Stimulated activated CD4-positive, alpha-beta T cell treated with anti-CD3 and anti-CD28 coated beads, Interleukin-1b, Interleukin-23, amount 100 ng/mL, for 4 hours (primary cell): ENCODE data around the gene MAP3K3.

Source experiments
- DNase-seq, 2 donors: peaks; one replicate each; pipeline ENCODE4 v3.0.0-alpha.2; 2020; ENCODE audit warnings: low read depth in 2 of 2

Gene MAP3K3

GRCh38 chr17:63622574-63623390 lies 565 bp downstream of the MAP3K3 start:
- peak in 1 of 2 donors; percentile 55 for DNase-seq

- no peak for DNase-seq
Observed at GRCh38 chr17:63623786-63624530, 1.7 kb downstream of the MAP3K3 start.

GRCh38 chr17:63624531-63624880 lies 2.3 kb downstream of the MAP3K3 start:
- no peak for DNase-seq

GRCh38 chr17:63626551-63627180 lies 4.4 kb downstream of the MAP3K3 start:
- no peak for DNase-seq

- DNase-seq = no peak
Observed at GRCh38 chr17:63629627-63630026, 7.4 kb downstream of the MAP3K3 start.

- no peak for DNase-seq
Observed at GRCh38 chr17:63631062-63631461, 8.8 kb downstream of the MAP3K3 start.

- DNase-seq = no peak
Observed at GRCh38 chr17:63631626-63632025, 9.4 kb downstream of the MAP3K3 start.

- DNase-seq = no peak
Observed at GRCh38 chr17:63633742-63634141, 11.5 kb downstream of the MAP3K3 start.

GRCh38 chr17:63634163-63634562 lies 11.9 kb downstream of the MAP3K3 start:
- DNase-seq = no peak

- no peak for DNase-seq
Observed at GRCh38 chr17:63634816-63635215, 12.6 kb downstream of the MAP3K3 start.

- DNase-seq = no peak
Observed at GRCh38 chr17:63635290-63635689, 13.1 kb downstream of the MAP3K3 start.

GRCh38 chr17:63635787-63636186 lies 13.6 kb downstream of the MAP3K3 start:
- no peak for DNase-seq

- no peak for DNase-seq
Observed at GRCh38 chr17:63639125-63639524, 16.9 kb downstream of the MAP3K3 start.

GRCh38 chr17:63640038-63640437 lies 17.8 kb downstream of the MAP3K3 start:
- no peak for DNase-seq

GRCh38 chr17:63641692-63642448 lies 19.7 kb downstream of the MAP3K3 start:
- DNase-seq = no peak

GRCh38 chr17:63644846-63645245 lies 22.6 kb downstream of the MAP3K3 start:
- DNase-seq = no peak

GRCh38 chr17:63645775-63646487 lies 23.7 kb downstream of the MAP3K3 start:
- no peak for DNase-seq

GRCh38 chr17:63646488-63646806 lies 24.2 kb downstream of the MAP3K3 start:
- DNase-seq = no peak

- DNase-seq = no peak
Observed at GRCh38 chr17:63647065-63647725, 25.0 kb downstream of the MAP3K3 start.

- no peak for DNase-seq
Observed at GRCh38 chr17:63647936-63648335, 25.7 kb downstream of the MAP3K3 start.

- DNase-seq = no peak
Observed at GRCh38 chr17:63649813-63650212, 27.6 kb downstream of the MAP3K3 start.
